HCT116 (cell line): ENCODE data around the gene GRHL1. TPM values are rescaled to one million over a fixed set of nuclear protein-coding genes. Genes with fewer than 3 reads are reported as not detected.
"Not testable (repeated sequence)": the region's sequence is repeated elsewhere in the genome, so short reads cannot be mapped to it uniquely, and the experiment has no call there.

Experiments
- ATAC-seq: fragments of 200-7000 bp; cut with Tn5 transposase; 2 replicates; pipeline ENCODE4 v1.9.1; 2020; ENCODE audit warnings: mild to moderate bottlenecking, moderate library complexity
- BruUV-seq: library from RNA; stranded (reverse); fragments of 400-500 nt; replicated peaks from 2 replicates; lab custom pipeline; 2021; lab: Mats Ljungman, UMichigan
- CTCF ChIA-PET: fragments of 300-600 bp; sonication (Branson Sonifier 250); formaldehyde crosslinking; loops from one replicate; lab custom pipeline; 2021; ENCODE audit warnings: antibody characterized with exemption; lab: Charles Lee
- POLR2A ChIA-PET: fragments of 300-600, 350-600 bp; sonication (Branson Sonifier 250); formaldehyde crosslinking; loops from one replicate; lab custom pipeline; 2021; ENCODE audit warnings: antibody characterized with exemption; lab: Charles Lee
- RAD21 ChIA-PET, 2 experiments: fragments of 300-600 bp; sonication (Branson Sonifier 250); formaldehyde crosslinking; loops; one replicate each; lab custom pipeline; 2023; ENCODE audit warnings: low total read pairs in 2 of 2; ENCODE audit not compliant: uncharacterized antibody in 2 of 2, unreplicated experiment in 2 of 2, low non-redundant PET in 1 of 2; lab: Charles Lee
- DNase-seq: peaks from one replicate; pipeline ENCODE4 v3.0.0-alpha.2; 2010; ENCODE audit warnings: low read depth, low spot score
- H2AFZ ChIP-seq: fragments of 200-600 bp; shearing (Covaris generic), sonication (generic); 2 replicates; pipeline ENCODE4 v1.6.1; 2017; ENCODE audit warnings: low read depth, mixed run types, mixed read lengths, antibody characterized with exemption, low read length; ENCODE audit not compliant: poor library complexity, severe bottlenecking
- H3K27ac ChIP-seq: 2 replicates; pipeline ENCODE4 v1.5.1; 2012; ENCODE audit warnings: low read depth, low read length
- H3K27me3 ChIP-seq: fragments of 200-600 bp; sonication (generic); 2 replicates; pipeline ENCODE4 v1.6.1; 2016; ENCODE audit warnings: mixed run types, low read length, mixed read lengths; ENCODE audit not compliant: insufficient read depth
- H3K36me3 ChIP-seq, 2 experiments: fragments of 200-500 bp in 1 of 2; fragments of 200-600 bp in 1 of 2; sonication (Bioruptor generic) in 1 of 2; sonication (generic) in 1 of 2; 2 replicates each; pipeline versions ENCODE4 v1.5.1 to v1.6.1; 2014 to 2016; ENCODE audit warnings: low read length in 2 of 2, inconsistent platforms in 1 of 2, mixed read lengths in 1 of 2, mixed run types in 1 of 2; ENCODE audit not compliant: insufficient read depth in 2 of 2, control insufficient read depth in 1 of 2
- H3K4me1 ChIP-seq, 2 experiments: fragments of 200-600 bp in 1 of 2; sonication (generic) in 1 of 2; 2 replicates each; pipeline versions ENCODE4 v1.5.1 to v1.6.1; 2012 to 2017; ENCODE audit warnings: low read length in 2 of 2, inconsistent platforms in 1 of 2, mild to moderate bottlenecking in 1 of 2, mixed read lengths in 1 of 2, mixed run types in 1 of 2, moderate library complexity in 1 of 2; ENCODE audit not compliant: insufficient read depth in 2 of 2, control insufficient read depth in 1 of 2
- H3K4me2 ChIP-seq: fragments of 200-600 bp; sonication (generic); 2 replicates; pipeline ENCODE4 v1.6.1; 2017; ENCODE audit warnings: mixed run types, low read length, mixed read lengths
- H3K4me3 ChIP-seq, 2 experiments: fragments of 200-600 bp in 1 of 2; sonication (generic) in 1 of 2; replicated peaks in 1 of 2; 2 replicates each; pipeline ENCODE4 v1.5.1; 2011 to 2016; ENCODE audit warnings: low read length in 2 of 2, control low read depth in 1 of 2, low read depth in 1 of 2, mild to moderate bottlenecking in 1 of 2, mixed read lengths in 1 of 2, mixed run types in 1 of 2
- H3K79me2 ChIP-seq: fragments of 200-600 bp; sonication (generic); 2 replicates; pipeline ENCODE4 v1.6.1; 2017; ENCODE audit warnings: mild to moderate bottlenecking, mixed run types, low read length, moderate library complexity, mixed read lengths; ENCODE audit not compliant: insufficient read depth
- H3K9ac ChIP-seq: fragments of 200-600 bp; sonication (generic); 2 replicates; pipeline ENCODE4 v1.6.1; 2016; ENCODE audit warnings: low read length, mixed read lengths
- H3K9me2 ChIP-seq: fragments of 200-600 bp; sonication (generic), shearing (Covaris generic); 2 replicates; pipeline ENCODE4 v1.6.1; 2017; ENCODE audit warnings: mixed run types, mild to moderate bottlenecking, moderate library complexity; ENCODE audit not compliant: insufficient read depth
- H3K9me3 ChIP-seq, 2 experiments: fragments of 200-500 bp in 1 of 2; fragments of 200-600 bp in 1 of 2; sonication (Bioruptor generic) in 1 of 2; sonication (generic) in 1 of 2; 2 replicates each; pipeline ENCODE4 v1.6.1; 2014 to 2017; ENCODE audit warnings: low read length in 2 of 2, mixed read lengths in 2 of 2, inconsistent platforms in 1 of 2, low read depth in 1 of 2, mild to moderate bottlenecking in 1 of 2, mixed run types in 1 of 2, moderate library complexity in 1 of 2; ENCODE audit not compliant: control insufficient read depth in 1 of 2, insufficient read depth in 1 of 2
- H4K20me1 ChIP-seq: fragments of 200-600 bp; sonication (generic), shearing (Covaris generic); 2 replicates; pipeline ENCODE4 v1.6.1; 2017; ENCODE audit warnings: mixed run types, mild to moderate bottlenecking, moderate library complexity; ENCODE audit not compliant: insufficient read depth
- ATF3 ChIP-seq: IDR thresholded peaks from 2 replicates; pipeline ENCODE4 v1.6.1; 2012
- CBX3 ChIP-seq: IDR thresholded peaks from 2 replicates; pipeline ENCODE4 v1.6.1; 2012; ENCODE audit warnings: low read depth
- EGR1 ChIP-seq: IDR thresholded peaks from 2 replicates; pipeline ENCODE4 v1.6.1; 2012; ENCODE audit warnings: low read depth
- ELF1 ChIP-seq: IDR thresholded peaks from 2 replicates; pipeline ENCODE4 v1.6.1; 2012; ENCODE audit warnings: low read depth, borderline replicate concordance
- EZH2 ChIP-seq: fragments of 200-600 bp; sonication (generic); IDR thresholded peaks from 2 replicates; pipeline ENCODE4 v1.6.1; 2017; ENCODE audit warnings: antibody characterized with exemption, mixed run types
- EZH2phosphoT487 ChIP-seq: fragments of 200-600 bp; IDR thresholded peaks from 2 replicates; pipeline ENCODE4 v1.6.1; 2018; ENCODE audit warnings: antibody characterized with exemption, borderline replicate concordance
- JUND ChIP-seq: IDR thresholded peaks from 2 replicates; pipeline ENCODE4 v1.6.1; 2012
- MAX ChIP-seq: IDR thresholded peaks from 2 replicates; pipeline ENCODE4 v1.6.1; 2012
- POLR2A ChIP-seq: IDR thresholded peaks from 2 replicates; pipeline ENCODE4 v1.7.0; 2011; ENCODE audit warnings: borderline replicate concordance; ENCODE audit not compliant: insufficient read depth, insufficient read length; ENCODE audit errors: extremely low read depth
- POLR2AphosphoS5 ChIP-seq: IDR thresholded peaks from 2 replicates; pipeline ENCODE4 v1.6.1; 2011; ENCODE audit warnings: mild to moderate bottlenecking, low read depth, low read length, moderate library complexity
- RAD21 ChIP-seq: IDR thresholded peaks from 2 replicates; pipeline ENCODE4 v1.6.1; 2012; ENCODE audit warnings: low read depth, mild to moderate bottlenecking
- SIN3A ChIP-seq: IDR thresholded peaks from 2 replicates; pipeline ENCODE4 v1.6.1; 2012; ENCODE audit warnings: low read depth
- SP1 ChIP-seq: IDR thresholded peaks from 2 replicates; pipeline ENCODE4 v1.6.1; 2012; ENCODE audit warnings: low read depth
- SRF ChIP-seq: IDR thresholded peaks from 2 replicates; pipeline ENCODE4 v1.6.1; 2012; ENCODE audit warnings: low read depth
- TCF7L2 ChIP-seq: IDR thresholded peaks from 2 replicates; pipeline ENCODE4 v1.7.0; 2011; ENCODE audit warnings: borderline replicate concordance, inconsistent platforms; ENCODE audit not compliant: insufficient read depth, insufficient read length; ENCODE audit errors: extremely low read depth
- YY1 ChIP-seq: IDR thresholded peaks from 2 replicates; pipeline ENCODE4 v1.6.1; 2011; ENCODE audit warnings: low read length, low read depth, moderate library complexity, mild to moderate bottlenecking; ENCODE audit not compliant: insufficient replicate concordance; ENCODE audit errors: extremely low read depth
- ZBTB33 ChIP-seq: IDR thresholded peaks from 2 replicates; pipeline ENCODE4 v1.6.1; 2011; ENCODE audit warnings: mild to moderate bottlenecking, low read length, moderate library complexity; ENCODE audit not compliant: insufficient replicate concordance; ENCODE audit errors: extremely low read depth
- ZFX ChIP-seq: fragments of 450-650 bp; IDR thresholded peaks from 2 replicates; pipeline ENCODE4 v1.6.1; 2017
- ZNF274 ChIP-seq: fragments of 200-500 bp; sonication (Bioruptor generic); IDR thresholded peaks from 2 replicates; pipeline ENCODE4 v1.6.1; 2014; ENCODE audit warnings: mild to moderate bottlenecking, low read depth, low read length, inconsistent platforms
- intact Hi-C: fragments of 100-400 bp; cut with micrococcal nuclease; formaldehyde crosslinking; loops from 2 replicates; pipeline ENCODE4 v1.10.0; 2022
- total RNA-seq: library from RNA; stranded (reverse); gene quantifications from one replicate; pipeline ENCODE4 v1.2.1, GENCODE V29; 2021; ENCODE audit not compliant: unreplicated experiment

Gene GRHL1
- total RNA-seq, 1 experiment from 2014 or later, result 8.5 TPM

- no peak for TF ChIP-seq ZNF274
- no peak for TF ChIP-seq JUND
- no peak for TF ChIP-seq TCF7L2
- TF ChIP-seq EZH2phosphoT487, result no peak
- TF ChIP-seq EZH2, result no peak
- no peak for TF ChIP-seq ATF3
- no peak for TF ChIP-seq POLR2AphosphoS5
- no peak for TF ChIP-seq CBX3
- TF ChIP-seq RAD21, result no peak
- TF ChIP-seq ZBTB33, result no peak
- no peak for TF ChIP-seq SIN3A
- no peak for TF ChIP-seq SRF
- TF ChIP-seq ELF1, result no peak
- no peak for TF ChIP-seq EGR1
- no peak for TF ChIP-seq ZFX
- TF ChIP-seq SP1, result no peak
- no peak for TF ChIP-seq MAX
- no peak for TF ChIP-seq POLR2A
- TF ChIP-seq YY1, result no peak
- BruUV-seq, result no TSS peak
- H3K9me3 ChIP-seq, result no peaks in the 10 kb centered on the region
- no peaks in the 10 kb centered on the region for H3K79me2 ChIP-seq
- no peak overlapping the region for H3K4me3 ChIP-seq
- H3K27me3 ChIP-seq, result no peaks in the 10 kb centered on the region
- H2AFZ ChIP-seq, result no peak overlapping the region
- DNase-seq, result no peak
- ChIA-PET CTCF (no interaction called here), POLR2A (no interaction called here), RAD21 (no interaction called here)
- intact Hi-C loops, result no loop called here
- no peaks in the 10 kb centered on the region for H3K4me1 ChIP-seq
- no peaks in the 10 kb centered on the region for H3K36me3 ChIP-seq
- no peaks in the 10 kb centered on the region for H3K9me2 ChIP-seq
- H3K9ac ChIP-seq, result no peak overlapping the region
- no peaks in the 10 kb centered on the region for H4K20me1 ChIP-seq
- H3K4me2 ChIP-seq, result no peak overlapping the region
- no peak for ATAC-seq
- no peak overlapping the region for H3K27ac ChIP-seq
Observed at GRCh38 chr2:10030311-10030736, 78.8 kb downstream of the GRHL1 start.

GRCh38 chr2:10030798-10031197, 79.3 kb downstream of the GRHL1 start:
- H3K9me3 ChIP-seq, H3K4me1 ChIP-seq, CTCF ChIA-PET, H2AFZ ChIP-seq, H3K9ac ChIP-seq, H3K27ac ChIP-seq, BruUV-seq, H3K4me2 ChIP-seq, POLR2A ChIA-PET, H3K9me2 ChIP-seq, H4K20me1 ChIP-seq, H3K27me3 ChIP-seq, H3K4me3 ChIP-seq, H3K36me3 ChIP-seq, intact Hi-C loops, ATAC-seq, DNase-seq, H3K79me2 ChIP-seq, RAD21 ChIA-PET: not testable (repeated sequence)
